SK-N-MC (cell line): Measurements from ENCODE around the gene ERMN.

Experiments
- DNase-seq: peaks from one replicate; pipeline ENCODE4 v3.0.0-alpha.2; 2011; ENCODE audit warnings: low read depth, low spot score
- H3K27ac ChIP-seq: fragments of 200-600 bp; sonication (generic); 2 replicates; pipeline ENCODE4 v1.5.1; 2016; ENCODE audit warnings: mixed run types
- H3K36me3 ChIP-seq: fragments of 200-600 bp; sonication (generic); 2 replicates; pipeline ENCODE4 v1.6.1; 2017; ENCODE audit warnings: antibody characterized with exemption, low read length, mixed read lengths; ENCODE audit not compliant: insufficient read depth
- H3K4me3 ChIP-seq: fragments of 200-600 bp; sonication (generic); 2 replicates; pipeline ENCODE4 v1.5.1; 2016
- H3K9ac ChIP-seq: fragments of 200-600 bp; sonication (generic); 2 replicates; pipeline ENCODE4 v1.8.0; 2017; ENCODE audit warnings: mixed run types, mixed read lengths; ENCODE audit not compliant: insufficient read length
- H3K9me3 ChIP-seq: fragments of 200-600 bp; sonication (generic); 2 replicates; pipeline ENCODE4 v1.6.1; 2017; ENCODE audit warnings: low read depth, mild to moderate bottlenecking, antibody characterized with exemption, low read length, moderate library complexity, mixed read lengths
- EZH2 ChIP-seq: fragments of 200-600 bp; sonication (generic); IDR thresholded peaks from one replicate; pipeline ENCODE4 v1.6.1; 2017; ENCODE audit warnings: antibody characterized with exemption
- FOXP2 ChIP-seq: optimal IDR thresholded peaks from 2 replicates; pipeline ENCODE3; 2011; ENCODE audit warnings: mild to moderate bottlenecking, moderate library complexity; ENCODE audit not compliant: insufficient read depth; ENCODE audit errors: extremely low read length, control extremely low read depth
- POLR2AphosphoS5 ChIP-seq: IDR thresholded peaks from 2 replicates; pipeline ENCODE4 v1.6.1; 2012; ENCODE audit warnings: mild to moderate bottlenecking, low read depth, low read length, borderline replicate concordance

ERMN gene

DNA sequence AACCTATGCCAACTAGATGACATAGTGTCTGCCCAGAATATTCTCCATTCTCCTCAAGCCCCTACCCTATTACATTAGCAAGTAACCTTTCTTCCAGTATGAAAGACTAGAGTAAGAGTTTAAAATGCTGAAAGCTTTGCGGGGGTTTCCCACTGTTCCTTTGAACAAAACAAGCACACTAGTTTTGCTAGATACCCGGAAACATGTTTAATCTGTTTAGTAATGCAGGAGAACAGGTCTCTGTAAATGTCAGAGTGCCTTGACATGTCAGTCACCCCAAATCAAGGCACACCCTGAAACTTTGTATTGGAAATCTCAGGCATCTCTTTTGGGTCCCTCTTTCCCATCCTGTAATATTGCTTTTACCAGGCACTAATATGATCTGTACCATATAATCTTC lies 56.6 kb downstream of the ERMN start:
- Histone ChIP-seq H3K27ac (no peak overlapping the region), H3K36me3 (no peaks in the 10 kb centered on the region), H3K9me3 (no peaks in the 10 kb centered on the region), H3K9ac (no peak overlapping the region), H3K4me3 (no peak overlapping the region)
- DNase-seq, result no peak
- TF ChIP-seq FOXP2, result no peak
- no peak for TF ChIP-seq EZH2
- no peak for TF ChIP-seq POLR2AphosphoS5
